Breast epithelium (tissue), 3 donors: ENCODE results near the gene AKAP9.

Experiments used
- POLR2A ChIP-seq: fragments of 450-650 bp; IDR thresholded peaks from one replicate; pipeline ENCODE4 v1.6.1; 2016; ENCODE audit warnings: antibody characterized with exemption, mild to moderate bottlenecking, moderate library complexity
- POLR2AphosphoS5 ChIP-seq, 3 donors: sonication (generic); formaldehyde crosslinking; IDR thresholded peaks; one replicate each; pipeline ENCODE4 v1.6.1; 2017; ENCODE audit warnings: antibody characterized with exemption in 3 of 3
- TF ChIP-seq, protein P1 (sequence below), 3 donors: fragments of 450-650 bp; IDR thresholded peaks; one replicate each; pipeline ENCODE4 v1.5.1; 2016 to 2017; ENCODE audit warnings: antibody characterized with exemption in 3 of 3, mild to moderate bottlenecking in 3 of 3, moderate library complexity in 3 of 3

DNA sequence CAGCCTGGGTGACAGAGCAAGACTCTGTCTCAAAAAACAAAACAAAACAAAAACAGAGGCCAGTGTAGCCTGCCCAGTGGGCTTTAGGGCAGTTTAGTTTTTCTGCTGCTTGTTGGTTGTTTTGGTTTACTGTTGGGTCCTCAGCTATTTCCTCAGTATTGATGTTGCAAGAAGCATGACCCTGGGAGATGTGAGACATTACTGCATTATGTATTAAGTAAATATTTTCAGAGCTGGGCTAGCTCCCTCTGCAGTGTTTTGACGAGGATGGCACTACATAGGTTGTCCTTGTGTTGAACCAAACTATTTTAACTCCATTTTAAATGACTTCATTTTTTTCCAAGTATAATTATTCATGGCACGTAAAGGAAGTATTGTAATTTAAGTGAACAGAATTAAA is 4.8 kb downstream of the AKAP9 start:
- TF ChIP-seq POLR2A (no peak), POLR2AphosphoS5 (IDR thresholded peaks at IDR 0.05) (no peak)
- TF ChIP-seq, protein P1, sequence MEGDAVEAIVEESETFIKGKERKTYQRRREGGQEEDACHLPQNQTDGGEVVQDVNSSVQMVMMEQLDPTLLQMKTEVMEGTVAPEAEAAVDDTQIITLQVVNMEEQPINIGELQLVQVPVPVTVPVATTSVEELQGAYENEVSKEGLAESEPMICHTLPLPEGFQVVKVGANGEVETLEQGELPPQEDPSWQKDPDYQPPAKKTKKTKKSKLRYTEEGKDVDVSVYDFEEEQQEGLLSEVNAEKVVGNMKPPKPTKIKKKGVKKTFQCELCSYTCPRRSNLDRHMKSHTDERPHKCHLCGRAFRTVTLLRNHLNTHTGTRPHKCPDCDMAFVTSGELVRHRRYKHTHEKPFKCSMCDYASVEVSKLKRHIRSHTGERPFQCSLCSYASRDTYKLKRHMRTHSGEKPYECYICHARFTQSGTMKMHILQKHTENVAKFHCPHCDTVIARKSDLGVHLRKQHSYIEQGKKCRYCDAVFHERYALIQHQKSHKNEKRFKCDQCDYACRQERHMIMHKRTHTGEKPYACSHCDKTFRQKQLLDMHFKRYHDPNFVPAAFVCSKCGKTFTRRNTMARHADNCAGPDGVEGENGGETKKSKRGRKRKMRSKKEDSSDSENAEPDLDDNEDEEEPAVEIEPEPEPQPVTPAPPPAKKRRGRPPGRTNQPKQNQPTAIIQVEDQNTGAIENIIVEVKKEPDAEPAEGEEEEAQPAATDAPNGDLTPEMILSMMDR (IDR thresholded peaks at IDR 0.05) = peak in 1 of 3 donors; percentile 27
